ENCODE measurements around the gene AGBL4.

DNA sequence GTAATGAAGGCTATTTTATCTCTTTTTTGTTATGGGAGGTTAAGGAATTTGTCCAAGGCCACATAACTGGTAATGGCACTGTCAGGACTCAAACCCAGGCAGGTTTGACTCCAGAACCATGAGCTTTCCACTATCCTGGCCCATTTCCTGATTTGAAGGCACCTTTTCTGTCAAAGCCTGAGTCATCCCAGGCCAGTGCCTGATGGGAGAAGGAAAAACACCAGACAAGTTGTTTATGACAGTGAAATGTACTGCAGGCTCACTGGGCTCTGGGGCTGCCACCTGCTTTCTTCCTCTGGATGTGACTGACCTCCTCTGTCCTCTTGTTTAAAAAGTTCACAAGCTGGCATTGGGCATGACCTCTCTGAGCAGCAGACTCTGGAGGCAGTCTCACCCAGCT is 1479.9 kb downstream of the AGBL4 start:
- TF ChIP-seq, protein P1, sequence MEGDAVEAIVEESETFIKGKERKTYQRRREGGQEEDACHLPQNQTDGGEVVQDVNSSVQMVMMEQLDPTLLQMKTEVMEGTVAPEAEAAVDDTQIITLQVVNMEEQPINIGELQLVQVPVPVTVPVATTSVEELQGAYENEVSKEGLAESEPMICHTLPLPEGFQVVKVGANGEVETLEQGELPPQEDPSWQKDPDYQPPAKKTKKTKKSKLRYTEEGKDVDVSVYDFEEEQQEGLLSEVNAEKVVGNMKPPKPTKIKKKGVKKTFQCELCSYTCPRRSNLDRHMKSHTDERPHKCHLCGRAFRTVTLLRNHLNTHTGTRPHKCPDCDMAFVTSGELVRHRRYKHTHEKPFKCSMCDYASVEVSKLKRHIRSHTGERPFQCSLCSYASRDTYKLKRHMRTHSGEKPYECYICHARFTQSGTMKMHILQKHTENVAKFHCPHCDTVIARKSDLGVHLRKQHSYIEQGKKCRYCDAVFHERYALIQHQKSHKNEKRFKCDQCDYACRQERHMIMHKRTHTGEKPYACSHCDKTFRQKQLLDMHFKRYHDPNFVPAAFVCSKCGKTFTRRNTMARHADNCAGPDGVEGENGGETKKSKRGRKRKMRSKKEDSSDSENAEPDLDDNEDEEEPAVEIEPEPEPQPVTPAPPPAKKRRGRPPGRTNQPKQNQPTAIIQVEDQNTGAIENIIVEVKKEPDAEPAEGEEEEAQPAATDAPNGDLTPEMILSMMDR (IDR thresholded peaks at IDR 0.05), result no peak
- no peak for TF ChIP-seq POLR2A (IDR thresholded peaks at IDR 0.05)

All from lower leg skin (tissue), 3 donors.